Measurements from ENCODE around the gene SLC6A15.

SLC6A15 gene

DNA sequence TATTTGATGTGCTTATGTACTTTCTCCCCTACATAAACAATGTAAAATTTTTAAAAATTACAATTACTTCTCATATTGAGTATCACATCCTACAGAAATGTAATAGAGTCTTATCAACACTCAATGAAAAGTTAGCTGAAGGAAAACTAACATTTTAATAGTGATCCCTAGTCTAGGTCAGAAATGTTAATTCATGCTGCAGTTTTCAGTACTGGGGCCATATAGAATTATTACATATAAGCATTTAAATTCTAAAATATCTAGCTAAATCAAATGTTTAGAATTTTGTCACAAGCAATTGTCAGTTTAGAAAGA is 37.8 kb downstream of the SLC6A15 start:
- no peak for DNase-seq

DNA sequence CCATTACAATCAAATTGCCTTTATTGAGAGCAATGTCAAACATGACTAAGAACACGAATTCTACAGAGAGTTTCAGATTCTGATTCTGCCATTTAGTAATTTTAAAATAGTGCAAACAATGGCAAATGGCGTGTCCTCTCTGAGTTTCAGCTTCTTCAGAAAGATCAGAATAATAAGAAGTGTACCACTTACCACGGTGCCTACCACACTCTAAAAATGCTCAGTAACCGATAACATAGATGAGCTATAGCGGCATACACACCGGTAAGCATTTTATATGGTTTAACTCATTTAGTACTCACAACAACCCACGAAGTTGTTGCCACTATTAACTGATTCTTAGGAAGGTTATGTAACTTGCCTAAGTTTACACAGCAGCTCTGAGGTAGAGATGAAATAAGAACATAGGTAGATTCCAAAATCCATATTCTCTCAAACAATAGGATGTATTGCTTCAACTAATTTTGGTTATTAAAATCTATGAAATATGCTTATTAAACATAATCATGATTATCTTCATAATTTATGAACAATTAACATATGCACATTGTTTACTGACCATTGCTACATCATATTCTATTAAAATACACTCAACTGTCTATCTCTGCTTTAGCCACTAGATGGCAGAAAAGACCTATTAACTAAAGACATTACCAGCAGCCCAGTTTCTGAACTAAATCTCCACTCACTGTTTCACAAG is 38.3 kb downstream of the SLC6A15 start:
- no peak for DNase-seq

DNA sequence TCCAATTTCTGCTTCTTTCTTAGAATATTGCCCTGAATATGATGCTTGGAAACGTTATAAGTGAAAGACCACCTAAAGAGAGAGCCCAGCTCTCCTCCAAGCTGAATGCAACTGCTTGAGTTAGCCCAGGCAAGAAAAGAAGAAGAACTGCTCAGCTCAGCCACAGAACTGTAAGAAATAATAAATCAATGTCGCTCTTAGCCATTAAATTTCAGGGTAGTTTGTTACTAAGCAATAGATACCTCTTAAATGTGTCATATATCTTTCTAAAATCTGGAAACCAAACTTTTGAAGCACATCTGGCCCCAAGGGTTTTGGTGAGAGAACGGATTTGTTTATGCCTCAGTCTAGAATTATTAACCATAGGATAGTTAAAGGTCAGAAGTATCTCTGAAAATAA is 50.4 kb downstream of the SLC6A15 start:
- DNase-seq: no peak

DNA sequence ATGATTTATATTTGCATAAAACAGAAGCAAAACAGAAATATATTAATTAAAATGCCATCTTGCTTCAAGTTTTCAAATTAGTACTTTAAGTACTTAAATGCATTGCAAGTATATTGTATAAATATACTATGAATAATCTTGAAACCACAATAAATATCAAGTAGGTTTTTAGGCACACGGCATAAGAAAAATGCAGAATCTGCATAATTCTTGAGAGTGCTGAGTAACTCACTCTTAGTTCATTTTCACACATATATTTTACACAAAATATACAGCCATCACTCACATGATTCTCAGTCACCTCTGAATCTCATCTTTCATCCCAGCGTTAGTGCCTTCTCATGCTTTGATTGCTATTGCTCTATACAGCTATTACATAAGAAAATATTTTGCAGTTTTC is 51.9 kb downstream of the SLC6A15 start:
- no peak for DNase-seq

DNA sequence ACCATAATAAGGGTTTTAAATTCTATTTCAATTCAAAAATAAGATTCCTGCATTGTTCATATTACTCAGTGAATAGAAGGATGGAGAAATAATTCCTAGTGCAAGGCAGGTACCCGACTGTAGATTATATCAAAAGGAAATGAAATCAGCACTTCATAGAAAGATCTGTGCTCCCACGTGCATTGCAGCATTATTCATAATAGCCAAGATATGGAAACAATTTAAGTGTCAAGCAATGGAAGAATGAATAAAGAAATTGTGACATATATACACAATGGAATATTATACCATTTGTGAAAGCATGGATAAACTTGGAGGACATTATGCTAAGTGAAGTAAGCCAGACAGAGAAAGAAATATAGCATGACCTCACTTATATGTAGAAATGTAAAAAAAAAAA is 53.8 kb downstream of the SLC6A15 start:
- no peak for DNase-seq

DNA sequence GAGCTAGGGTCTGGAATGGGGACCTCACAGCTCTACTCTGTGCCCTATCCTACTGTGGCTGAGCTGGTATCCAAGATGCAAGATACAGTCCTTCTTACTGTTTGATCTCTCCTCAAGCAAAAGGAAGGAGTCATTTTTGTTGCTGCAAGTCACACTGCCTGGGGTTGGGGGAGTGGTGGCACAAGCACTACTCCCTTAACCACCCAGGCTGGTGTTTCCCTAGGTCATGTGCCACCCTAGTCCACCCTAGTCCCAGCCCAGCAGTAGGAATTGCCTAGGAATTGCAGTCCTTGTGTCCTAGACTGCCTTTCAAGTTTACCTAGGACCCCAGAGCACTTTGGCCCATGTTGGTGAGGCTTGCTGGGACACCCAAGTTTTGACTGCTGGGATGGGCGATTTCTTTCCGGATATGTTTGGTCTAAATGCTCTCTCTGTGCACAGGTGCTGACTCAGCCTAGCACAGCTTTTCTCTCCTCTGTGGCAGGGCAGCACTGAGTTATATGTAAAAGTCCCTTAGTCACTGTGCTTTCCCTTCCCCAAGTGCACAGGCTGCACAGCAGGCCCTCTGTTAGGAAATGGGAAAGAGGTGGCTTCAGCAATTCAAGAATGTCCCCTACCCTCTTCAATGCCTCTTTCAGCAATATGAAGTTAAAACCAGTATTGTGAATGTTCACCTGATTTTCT is 54.9 kb downstream of the SLC6A15 start:
- no peak for DNase-seq

DNA sequence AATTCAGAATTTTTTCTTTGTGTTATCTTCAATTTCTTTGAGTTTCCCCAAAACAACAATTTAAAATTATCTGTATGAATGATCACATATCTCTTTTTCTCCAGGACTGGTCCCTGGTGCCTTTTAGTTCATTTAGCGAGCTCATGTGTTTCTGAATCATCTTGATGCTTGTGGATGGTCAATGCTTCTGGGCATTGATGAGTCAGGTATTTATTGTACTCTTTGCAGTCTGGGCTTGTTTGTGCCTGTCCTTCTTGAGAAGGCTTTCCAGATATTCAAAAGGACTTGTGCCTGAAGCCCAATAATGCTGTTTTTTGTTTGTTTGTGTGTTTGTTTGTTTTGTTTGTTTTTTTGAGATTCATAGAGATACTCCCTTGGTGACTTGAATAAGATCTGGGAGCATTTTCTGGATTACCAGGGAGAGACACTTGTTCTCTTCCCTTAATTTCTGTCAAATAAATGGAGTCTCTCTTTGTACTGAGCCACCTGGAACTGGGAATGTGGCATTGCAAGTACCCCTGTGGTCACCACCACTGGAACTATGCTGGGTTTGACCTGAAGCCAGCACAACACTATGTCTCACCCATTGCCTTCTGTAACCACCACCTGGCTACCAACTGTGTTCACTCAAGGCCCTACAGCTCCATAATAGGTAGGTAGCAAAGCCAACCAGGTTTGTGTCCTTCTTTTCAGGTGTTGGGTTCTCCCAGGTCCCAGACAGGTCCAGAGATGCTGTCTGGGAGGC is 56.3 kb downstream of the SLC6A15 start:
- DNase-seq: no peak

DNA sequence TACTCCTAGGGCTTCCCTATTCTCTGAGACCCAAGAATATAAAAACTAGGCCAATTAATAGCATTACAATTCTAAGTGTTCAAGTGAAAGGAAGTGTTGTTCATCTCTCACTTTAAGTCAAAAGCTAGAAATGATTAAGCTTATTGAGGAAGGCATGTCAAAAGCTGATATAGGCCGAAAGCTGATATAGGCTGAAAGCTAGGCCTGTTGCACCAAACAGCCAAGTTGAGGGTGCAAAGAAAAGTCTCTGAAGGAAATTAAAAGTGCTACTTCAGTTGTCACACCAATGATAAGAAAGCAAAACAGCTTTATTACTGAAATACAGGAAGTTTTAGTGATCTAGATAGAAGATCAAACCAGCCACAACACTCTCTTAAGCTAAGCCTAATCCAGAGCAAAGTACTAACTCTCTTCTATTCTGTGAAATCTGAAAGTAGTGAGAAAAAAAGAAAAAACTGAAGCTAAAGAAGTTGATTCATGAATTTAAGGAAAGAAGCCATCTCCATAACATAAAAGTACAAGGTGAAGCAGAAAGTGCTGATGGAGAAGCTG is 68.9 kb downstream of the SLC6A15 start:
- DNase-seq: no peak

DNA sequence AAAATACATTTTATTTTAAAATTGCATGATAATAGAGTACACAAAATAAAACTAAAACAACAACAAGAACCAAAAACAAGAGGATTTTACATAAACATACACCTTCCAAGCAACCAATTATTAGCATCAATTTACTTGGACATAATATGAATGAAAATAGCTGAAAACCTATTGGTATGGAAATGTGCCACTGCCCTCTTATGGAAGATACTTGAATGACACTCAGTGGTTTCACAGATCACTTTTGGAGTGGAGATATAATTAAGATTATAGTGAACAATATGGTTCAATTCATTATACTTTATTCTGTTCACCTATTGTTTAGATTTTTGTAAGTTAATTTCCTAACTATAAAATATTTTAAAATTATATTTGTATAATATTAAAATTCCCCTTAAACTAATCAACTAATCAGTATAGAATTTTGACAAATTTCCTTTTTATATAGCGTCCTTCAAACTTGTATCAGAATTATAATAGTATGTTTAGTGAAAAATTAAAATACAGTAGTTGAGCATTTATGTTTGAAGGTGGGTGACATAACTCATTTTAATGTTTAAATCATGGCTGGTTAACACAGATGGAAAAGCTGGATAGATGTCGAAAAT is 70.1 kb downstream of the SLC6A15 start:
- no peak for DNase-seq

DNA sequence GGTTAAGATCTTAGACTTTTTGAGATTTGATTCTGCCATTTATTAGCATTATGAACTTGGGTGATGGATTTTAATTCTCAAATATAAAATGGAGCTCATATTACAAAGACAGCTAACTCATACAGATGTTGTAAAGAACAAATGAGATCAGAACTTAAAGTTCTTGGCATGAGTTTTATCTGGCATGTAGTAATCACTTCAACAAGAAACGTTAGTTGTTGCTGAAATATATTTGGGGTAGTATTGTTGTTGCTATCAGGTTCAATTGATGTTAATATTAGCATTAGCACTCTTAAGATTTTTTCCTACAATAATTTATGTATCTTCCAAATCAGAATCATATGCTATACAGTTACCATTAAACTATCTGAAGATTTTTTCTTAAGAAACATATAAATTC is 71.0 kb downstream of the SLC6A15 start:
- no peak for DNase-seq

DNA sequence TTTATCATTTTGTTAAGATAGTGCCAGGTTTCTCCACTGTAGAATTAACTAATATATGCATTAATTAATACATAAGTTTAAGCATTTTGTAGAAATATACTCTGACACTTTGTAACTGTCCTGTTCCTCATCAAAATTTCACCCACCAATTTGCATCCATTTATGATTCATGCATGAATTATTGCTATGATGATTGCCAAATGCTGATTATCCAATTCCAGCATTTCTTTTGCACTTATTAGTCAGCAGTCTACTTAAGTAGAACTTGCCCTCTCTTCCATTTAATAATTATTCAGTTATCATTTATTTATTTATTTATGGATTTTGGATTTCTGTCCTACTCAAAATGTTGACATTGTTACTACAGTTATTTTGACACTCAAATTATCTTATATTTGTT is 72.2 kb downstream of the SLC6A15 start:
- no peak for DNase-seq

DNA sequence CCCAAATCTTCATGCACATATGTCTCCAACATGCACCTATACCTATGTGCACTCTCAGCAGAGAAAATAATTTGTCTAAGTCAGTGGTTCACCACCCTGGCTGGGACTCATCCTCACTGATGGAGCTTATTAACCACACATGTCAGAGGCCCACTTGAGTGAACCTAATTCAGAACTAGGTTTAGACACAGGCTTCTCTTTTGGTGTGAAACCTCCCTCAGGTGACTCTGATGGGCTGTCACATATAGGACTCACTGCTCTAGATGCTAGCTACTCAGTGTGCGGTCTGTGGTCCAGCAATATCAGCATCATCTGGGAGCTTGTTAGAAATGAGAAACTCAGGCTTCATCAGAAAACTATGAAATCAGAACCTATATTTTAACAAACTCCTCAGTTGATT is 85.7 kb downstream of the SLC6A15 start:
- DNase-seq: no peak

DNA sequence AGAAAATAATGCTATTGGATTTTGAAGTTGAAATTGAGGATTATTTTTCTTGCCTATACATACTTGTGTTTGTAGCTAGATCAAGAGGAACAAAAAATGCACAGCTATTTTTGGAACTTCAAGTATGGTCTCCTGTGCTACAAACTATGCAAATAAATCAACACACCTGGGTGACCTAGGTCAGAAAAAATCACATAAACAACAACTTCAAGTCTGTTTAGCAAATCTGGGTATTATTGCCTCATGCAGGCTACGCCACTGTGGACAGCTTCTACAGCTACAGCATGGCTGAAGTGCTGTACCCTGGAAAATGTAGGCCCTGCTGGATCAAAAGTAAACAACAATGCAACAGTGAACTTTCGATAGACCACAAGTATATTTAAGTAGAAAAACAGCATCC is 87.5 kb downstream of the SLC6A15 start:
- DNase-seq: no peak

DNA sequence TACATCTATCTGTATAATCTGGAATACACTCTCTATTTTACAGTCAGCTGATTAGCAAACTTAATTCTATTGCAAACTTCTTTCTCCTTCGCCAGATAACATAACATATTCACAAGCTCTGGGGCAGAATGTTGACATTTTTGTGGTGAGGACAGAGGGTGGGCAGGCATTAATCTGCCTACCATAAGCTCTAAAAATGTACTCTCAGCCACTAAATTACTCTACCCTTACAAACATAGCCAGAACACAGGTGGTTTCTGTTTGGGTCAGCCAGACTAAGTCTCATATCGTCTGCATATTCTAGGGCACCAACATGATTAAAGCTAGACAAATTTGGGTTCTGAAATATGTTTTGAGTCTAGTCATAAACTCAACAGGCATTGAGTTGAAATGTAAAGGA is 90.1 kb downstream of the SLC6A15 start:
- no peak for DNase-seq

DNA sequence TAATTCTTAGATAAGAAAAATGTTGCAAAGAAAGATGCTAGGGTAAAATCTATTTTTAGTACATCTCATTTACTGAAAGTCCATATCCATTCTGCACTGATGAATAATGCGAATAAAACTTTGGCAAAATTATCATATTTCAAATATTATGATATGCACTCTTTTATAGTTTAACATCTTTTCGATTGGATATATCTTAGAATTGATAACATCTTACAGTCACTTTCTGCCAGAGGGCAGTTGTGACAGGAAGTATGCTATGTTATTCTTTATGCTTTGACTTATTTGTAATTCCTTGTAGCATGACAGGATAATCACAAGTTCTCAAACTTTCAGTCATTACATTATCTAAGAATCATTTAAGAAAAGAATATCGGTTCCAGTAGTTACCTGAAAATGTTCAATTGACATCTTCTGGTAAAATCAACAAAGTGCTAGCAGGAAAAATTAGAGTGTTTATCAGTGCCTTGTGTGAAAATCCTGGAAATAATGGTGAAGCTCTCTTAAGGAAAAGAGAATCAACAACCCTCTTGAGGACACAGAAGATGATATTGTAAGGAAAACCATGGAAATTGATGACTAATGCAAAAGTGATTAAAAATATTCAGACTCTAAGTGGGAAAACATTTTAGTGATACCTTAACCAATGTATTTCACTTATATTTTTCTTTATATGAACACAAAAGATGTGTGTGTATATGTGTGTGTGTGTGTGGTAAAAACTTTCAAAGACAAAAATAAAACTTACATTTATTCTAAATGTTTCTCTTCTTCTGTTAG is 95.5 kb downstream of the SLC6A15 start:
- DNase-seq: no peak

DNA sequence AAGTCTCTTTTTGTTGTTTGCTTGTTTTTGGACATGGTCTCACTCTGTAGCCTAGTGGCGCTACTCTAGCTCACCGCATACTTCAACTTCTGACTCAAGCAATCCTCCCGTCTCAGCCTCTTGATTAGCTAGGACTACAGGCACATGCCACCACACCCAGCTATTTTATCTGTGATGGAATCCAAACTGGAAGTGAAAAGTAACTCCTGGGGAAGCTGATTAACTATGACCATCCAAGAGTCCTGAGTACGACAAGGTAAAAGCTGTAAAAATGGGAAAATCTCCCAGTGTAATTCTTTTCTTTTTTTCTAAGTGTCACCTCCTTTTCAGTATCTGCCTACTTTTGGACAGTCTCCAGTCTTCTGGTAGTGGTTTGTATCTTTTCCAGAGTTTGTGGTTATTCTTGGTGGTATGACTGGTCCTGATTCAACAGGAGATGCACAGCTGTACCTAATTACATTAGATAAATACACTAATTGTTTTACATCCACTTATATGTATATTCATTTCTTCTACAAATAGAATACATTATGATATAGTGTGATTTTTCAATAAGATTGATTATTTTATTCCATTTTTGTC is 97.8 kb downstream of the SLC6A15 start:
- DNase-seq: no peak

DNA sequence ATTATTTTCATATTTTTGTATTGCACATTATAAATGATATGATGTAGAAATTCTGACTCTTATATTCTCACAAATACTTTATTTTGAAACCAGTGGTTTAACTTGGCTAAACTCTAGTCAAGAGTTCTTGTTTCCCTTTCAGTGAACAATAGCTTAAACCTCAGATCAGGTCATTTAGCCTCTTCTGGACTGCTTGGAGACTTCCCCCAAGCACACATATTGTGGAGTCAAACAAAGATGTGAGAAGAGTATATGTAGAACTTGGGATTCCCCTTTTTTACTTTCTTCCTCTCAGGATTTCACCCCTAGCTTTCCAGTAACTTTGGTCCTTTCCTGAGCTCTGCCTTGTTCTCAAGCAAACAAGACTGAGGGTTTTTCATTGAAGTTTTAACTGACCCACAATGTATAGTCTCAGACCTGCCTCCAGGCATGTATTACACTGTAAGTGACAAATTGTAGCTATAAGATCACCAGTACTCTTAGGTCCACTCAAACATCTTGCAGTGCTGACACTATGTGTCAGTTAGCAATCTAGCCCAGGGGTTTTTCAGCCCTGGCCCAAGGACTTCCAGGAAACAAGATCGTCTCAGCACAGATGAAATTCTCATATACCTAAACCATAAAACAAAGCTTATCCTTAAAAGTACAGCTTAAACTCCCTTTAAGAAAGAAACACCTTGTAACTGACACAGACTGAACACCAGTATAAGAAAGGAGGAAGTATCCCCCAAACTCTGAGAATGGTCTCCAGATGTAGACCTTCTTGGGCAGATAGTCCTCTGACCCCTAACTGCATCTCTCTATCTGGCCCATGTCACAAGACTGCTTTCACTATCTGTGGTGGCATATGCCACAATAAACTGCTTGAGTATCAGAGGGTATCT is 98.6 kb downstream of the SLC6A15 start:
- no peak for DNase-seq

DNA sequence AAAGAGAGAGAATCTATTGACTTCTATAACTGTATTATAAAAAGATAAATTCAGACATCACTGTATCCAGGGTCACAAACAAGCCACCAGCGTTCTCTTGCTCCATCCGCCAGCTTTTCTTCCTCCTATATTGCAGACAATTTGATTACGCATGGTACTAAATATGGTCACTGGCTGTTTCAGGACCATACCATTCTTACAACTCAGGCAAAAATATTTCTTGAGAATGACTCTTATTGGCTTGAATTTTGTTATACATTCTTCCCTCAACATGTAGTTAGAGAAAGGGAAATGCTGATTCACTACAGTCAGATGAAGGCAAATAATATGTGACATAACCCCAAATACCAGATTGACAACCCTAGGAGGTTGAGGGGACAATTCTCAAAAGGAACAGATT is 101.3 kb downstream of the SLC6A15 start:
- no peak for DNase-seq

DNA sequence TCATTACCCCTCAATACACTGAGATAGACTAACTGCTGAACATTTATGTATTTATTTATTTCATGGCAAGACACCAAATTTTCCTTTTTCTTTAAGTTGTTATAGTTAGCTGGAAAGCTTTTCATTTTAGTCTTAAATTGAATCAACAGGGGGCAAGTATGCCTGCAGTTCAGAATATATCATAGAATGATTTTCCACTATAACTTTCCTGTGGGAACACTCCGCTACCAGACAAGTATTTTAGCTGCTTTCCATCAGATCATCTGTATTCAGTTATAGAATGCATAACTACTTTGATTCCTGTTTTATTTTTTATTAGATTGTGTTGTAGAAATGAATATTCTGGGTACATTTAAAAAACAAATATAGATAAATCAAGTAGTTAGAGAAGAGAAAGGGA is 102.0 kb downstream of the SLC6A15 start:
- DNase-seq: no peak
